ENCODE results near the gene ABHD18.
A peak's percentile ranks its signal among the peaks of the same experiment; 100 is the strongest.
"Not testable (repeated sequence)": the region's sequence is repeated elsewhere in the genome, so short reads cannot be mapped to it uniquely, and the experiment has no call there.

ABHD18 gene

DNA sequence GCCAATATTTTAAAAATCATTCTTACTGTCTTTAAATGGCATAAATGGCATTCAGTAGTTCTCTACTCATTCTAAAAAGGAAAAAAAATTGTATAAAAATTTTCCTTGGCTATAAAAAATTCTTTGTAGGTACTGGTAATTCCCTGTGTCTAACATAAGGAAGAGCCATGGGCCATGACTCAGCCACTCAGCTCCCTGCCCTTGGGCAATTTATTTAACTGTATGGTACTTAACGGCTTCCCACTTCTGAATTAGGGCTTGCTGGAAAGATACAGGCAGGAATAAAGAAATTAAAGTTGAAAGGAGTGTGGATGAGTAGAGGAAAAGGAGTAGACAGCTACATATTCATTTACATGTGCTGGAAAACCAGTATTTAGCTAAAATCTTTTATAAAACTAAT is 30.6 kb downstream of the ABHD18 start:
- DNase-seq = no peak

DNA sequence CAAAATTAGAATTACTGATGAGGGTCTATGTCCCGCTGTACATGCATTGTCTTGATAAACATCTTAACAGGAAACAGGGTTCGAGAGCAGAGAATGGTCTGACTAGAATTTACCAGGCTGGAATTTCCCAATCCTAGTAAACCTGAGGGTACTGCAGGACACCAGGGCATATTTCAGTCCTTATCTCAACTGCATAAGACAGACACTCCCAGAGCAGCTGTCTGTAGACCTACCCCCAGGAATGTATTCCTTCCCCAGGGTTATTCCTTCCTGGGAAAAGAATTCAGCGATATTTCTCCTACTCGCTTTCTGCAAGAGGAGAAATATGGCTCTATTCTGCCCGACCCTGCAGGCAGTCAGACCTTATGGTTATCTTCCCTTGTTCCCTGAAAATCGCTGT is 31.3 kb downstream of the ABHD18 start:
- not testable (repeated sequence) for DNase-seq

DNA sequence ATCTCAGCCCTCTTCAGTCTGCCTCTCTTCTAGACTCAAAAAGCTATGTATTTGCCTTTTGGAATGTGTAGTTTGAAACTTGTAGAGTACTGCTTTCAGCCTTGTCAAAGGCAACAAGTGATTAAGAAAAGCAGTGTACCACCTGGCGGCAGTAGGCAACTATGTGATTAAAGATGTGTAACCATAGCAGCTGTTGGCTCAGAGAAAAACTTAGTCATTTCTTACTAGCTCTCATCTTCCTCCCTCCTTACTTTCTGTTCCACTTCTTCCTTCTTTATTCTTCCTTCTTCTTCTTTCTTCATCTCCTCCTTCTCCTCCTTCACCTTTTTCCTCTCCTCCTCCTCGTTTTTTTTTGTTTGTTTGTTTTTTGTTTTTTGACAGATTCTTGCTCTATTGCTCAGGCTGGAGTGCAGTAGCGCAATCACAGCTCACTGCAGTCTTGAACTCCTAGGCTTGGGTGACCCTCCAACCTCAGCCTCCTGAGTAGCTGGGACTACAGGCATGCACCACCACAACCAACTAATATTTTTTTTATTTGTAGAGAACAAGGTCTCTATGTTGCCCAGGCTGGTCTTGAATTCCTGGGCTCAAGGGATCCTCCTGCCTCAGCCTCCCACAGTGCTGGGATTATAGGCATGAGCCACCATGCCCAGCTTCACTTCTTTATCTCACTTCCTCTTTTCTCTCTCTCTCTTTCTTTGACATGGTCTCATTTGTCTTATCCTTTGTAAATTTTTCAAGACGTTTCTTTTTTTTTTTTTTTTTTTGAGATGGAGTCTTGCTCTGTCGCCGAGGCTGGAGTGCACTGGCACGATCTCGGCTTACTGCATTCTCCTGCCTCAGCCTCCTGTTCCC is 32.6 kb downstream of the ABHD18 start:
- no peak for DNase-seq

DNA sequence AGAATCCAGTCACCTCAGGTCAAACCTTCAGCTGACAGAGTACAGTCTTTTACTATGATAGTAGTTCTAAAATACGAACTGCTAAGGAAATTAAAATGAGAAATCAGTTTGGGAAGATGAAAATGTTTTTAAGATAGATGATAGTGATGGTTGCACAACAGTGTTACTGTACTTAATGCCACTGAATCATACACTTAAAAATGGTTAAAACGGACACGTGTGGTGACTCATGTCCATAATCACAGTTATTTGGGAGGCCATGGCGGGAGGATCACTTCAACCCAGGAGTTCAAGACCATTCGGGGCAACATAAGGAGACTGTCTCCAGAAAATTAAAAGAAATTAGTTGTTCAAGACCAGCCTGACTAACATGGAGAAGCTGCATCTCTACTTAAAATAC is 41.4 kb downstream of the ABHD18 start:
- no peak for DNase-seq

DNA sequence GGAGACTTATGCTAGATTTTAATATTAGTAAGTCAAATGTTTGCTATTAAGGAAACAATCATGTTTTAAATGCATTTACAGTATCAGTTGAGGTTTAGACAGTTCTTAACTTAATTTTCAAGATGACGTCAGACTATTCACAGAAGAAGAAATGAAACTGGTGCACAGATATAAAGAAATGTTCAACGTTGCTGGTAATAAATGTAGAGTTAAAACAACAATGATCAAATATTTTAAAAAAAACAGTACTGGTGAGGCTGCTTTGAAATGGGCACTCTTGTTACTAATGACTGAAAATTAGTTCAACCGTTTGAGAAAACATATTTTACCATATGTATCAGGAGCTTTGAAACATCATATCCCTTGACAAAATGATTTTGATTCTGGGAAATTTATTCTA is 44.2 kb downstream of the ABHD18 start:
- no peak for DNase-seq

DNA sequence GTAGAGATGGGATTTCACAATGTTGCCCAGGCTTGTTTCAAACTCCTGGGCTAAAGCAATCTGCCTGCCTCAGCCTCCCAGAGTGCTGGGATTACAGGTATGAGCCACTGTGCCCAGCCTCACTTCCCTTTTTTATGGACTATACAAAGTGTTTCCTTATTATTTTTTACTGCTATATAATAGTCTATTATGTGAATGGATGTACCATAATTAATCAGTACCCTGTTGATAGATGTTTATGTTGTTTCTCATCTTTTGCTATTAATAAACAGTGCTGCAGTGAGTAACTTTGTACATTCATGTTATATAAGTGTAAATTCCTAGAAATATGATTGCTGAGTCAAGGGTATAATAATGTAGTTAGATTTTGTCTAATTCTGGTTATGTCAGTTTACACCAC is 60.1 kb downstream of the ABHD18 start:
- DNase-seq = no peak

DNA sequence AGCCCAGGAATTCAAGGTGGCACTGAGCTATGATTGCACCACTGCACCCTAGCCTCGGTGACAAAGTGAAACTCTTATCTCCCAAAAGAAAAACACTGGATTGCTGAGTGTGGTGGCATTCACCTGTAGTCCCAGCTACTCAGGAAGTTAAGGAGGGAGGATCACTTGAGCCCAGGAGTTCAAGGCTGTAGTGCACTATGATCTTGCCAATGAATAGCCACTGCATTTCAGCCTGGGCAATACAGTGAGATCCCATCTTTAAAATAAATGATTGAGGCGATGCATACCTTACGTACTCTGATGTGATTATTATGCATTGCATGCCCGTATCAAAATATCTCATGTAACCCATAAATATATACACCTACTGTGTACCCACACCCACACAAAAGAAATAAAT is 64.7 kb downstream of the ABHD18 start:
- no peak for DNase-seq

DNA sequence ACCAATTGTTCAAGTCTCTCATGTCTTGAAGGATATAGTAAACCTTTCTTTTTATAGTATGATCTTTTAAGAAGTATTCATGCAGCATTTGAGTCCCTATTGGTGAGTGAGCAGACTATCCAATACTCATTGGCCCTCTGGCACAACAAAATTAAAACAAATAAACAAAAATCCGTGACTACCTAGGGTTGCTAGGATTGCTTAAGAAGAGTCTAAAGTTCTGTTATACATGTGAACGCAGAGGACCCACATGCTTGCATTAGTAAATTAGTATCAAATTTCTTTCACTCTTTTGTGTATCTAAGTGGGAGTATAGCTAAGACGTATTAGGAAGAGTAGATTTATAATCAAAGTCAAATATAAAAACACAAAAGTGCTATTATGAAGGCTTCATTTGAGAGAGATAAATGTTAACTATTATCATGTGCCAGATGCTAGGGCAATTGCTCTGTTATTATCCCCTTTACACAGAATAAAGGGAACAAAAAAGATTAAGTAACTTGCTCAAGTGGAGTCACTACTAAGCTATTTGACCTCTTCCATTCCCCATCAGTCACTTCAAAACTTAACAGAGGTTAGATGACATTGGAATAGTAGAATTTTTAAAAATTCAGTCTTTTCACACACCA is 66.7 kb downstream of the ABHD18 start:
- no peak for DNase-seq

DNA sequence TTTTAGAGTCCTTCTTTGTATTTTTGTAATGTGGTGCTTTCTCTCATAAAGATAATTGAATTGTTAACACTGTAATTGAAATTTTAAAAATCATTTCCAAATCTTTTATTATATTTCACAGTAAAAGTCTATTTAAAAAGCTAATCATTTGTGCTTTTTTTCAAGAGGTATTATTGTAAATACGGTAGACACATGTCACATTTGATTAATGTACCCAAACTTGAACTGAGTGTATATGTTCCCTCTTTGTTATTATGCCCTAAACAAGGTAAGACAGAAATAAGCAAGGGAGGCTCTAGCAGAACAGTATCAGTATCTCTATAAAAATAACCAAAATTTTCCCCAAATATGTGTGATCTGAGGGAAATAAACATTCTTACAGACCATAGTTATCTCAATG is 74.4 kb downstream of the ABHD18 start:
- DNase-seq = no peak

DNA sequence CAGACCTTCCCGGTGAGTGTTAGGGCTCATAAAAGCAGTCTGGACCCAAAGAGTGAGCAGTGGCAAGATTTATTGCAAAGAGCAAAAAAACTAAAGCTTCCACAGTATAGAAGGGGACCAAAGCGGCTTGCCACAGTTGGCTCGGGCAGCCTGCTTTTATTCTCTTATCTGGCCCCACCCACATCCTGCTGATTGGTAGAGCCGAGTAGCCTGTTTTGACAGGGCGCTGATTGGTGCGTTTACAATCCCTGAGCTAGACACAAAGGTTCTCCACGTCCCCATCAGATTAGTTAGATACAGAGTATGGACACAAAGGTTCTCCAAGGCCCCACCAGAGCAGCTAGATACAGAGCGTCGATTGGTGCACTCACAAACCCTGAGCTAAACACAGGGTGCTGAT is 81.8 kb downstream of the ABHD18 start:
- not testable (repeated sequence) for DNase-seq

DNA sequence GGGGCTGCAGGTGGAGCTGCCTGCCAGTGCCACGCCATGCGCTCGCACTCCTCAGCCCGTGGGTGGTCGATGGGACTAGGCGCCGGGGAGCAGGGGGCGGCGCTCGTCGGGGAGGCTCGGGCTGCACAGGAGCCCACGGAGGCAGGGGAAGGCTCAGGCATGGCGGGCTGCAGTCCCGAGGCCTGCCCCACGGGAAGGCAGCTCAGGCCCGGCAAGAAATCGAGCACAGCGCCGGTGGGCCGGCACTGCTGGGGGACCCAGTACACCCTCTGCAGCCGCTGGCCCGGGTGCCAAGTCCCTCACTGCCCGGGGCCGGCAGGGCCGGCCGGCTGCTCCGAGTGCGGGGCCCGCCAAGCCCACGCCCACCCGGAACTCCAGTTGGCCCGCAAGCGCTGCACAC is 82.3 kb downstream of the ABHD18 start:
- DNase-seq = not testable (repeated sequence)

DNA sequence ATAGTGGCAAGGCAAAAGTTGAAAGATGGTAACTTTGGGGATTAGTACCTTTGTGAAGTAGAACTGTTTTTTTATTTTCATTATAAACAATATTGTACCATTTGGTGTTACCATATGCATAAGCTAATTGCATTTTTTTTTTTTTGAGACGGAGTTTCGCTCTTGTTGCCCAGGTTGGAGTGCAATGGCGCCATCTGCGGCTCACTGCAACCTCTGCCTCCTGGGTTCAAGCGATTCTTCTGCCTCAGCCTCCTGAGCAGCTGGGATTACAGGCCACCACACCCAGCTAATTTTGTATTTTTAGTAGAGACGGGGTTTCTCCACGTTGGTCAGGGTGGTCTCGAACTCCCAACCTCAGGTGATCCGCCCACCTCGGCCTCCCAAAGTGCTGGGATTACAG is 86.0 kb downstream of the ABHD18 start:
- peak in 1 of 2 experiments; percentile 38 for DNase-seq

DNA sequence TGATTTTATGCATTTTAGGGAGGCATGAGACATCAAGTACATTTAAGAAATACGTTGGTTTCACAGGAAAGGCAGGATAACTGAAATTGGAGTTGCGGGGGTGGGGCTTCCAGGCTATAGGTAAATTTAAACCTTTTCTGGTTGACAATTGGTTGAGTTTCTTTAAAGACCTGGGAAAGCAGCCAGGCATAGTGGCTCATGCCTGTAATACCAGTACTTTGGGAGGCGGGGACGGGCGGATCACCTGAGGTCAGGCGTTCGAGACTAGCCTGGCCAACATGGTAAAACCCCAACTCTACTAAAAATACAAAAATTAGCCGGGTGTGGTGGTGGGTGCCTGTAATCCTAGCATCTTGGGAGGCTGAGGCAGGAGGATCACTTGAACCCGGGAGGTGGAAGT is 89.7 kb downstream of the ABHD18 start:
- DNase-seq = not testable (repeated sequence)

DNA sequence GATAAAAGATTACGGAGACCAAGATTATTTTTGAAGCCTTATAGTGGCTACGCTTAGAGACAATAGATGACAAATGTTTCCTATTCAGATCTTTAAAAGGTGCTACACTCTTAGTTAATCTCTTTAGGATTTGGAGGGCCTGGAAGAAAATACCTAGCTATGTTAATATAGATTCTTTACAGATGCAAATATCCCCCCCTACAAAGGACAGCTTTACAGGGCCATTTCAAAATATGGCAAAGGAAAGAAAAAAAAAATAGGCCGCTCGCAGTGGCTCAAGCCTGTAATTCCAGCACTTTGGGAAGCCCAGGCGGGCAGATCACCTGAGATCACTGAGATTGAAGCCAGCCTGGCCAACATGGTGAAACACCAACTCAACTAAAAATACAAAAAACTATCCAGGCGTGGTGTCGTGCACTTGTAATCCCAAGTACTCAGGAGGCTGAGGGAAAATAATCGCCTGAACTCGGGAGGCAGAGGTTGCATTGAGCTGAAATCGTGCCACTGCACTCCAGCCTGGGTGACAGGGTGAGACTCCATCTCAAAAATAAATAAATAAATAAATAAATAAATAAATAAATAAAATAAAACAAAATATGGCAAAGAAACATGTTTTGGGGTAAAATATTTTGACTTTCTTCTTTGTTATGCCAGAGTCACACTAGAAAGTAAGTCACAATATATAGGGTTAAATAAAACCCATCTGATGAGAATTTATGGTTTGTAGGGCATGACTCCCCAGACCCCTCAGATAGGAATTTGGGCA is 90.4 kb downstream of the ABHD18 start:
- not testable (repeated sequence) for DNase-seq

DNA sequence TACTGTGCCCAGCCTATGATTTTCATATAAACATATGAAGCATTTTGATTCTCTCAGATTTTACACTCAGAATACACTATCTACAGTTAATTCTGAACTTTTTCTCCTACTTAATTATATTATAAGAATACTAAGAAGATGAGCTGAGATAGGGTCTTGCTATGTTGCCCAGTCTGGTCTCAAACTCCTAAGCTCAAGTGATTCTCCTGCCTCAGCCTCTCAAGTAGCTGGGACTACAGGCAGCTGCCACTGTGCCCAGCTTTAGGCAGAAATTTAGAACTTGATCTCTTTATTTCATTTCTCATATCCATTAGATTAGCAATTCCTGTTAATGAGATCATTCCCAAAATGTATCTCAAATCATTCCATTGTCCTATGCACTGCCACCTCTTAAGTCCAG is 91.2 kb downstream of the ABHD18 start:
- no peak for DNase-seq

DNA sequence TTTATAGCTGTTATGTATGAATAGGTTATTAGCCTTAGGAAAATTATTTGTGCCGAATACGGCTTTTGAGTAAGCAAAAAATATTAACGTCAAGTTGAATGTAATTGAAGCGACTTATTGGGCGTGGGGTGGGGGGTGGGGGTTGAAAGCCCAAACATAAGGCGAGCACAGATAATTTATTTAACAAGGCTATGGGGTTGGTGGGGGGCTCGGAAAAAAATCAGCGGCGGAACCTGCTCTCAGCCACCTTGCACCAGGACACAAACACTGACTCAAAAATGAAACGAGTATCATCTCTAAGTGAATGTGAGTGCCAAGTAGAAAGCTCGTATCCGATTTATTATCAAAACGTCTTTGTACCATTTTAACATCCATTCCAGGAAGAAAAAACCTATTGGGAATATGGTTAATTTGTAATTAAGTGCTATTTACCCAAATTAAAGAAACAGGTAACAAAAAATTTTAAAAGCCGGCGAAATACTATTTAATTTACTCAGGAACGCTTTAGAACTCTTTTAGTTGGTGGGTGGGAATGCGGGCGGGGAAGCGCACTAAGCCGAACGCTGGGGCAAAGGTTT is 95.0 kb downstream of the ABHD18 start:
- DNase-seq = peak; percentile 35 to 39

DNA sequence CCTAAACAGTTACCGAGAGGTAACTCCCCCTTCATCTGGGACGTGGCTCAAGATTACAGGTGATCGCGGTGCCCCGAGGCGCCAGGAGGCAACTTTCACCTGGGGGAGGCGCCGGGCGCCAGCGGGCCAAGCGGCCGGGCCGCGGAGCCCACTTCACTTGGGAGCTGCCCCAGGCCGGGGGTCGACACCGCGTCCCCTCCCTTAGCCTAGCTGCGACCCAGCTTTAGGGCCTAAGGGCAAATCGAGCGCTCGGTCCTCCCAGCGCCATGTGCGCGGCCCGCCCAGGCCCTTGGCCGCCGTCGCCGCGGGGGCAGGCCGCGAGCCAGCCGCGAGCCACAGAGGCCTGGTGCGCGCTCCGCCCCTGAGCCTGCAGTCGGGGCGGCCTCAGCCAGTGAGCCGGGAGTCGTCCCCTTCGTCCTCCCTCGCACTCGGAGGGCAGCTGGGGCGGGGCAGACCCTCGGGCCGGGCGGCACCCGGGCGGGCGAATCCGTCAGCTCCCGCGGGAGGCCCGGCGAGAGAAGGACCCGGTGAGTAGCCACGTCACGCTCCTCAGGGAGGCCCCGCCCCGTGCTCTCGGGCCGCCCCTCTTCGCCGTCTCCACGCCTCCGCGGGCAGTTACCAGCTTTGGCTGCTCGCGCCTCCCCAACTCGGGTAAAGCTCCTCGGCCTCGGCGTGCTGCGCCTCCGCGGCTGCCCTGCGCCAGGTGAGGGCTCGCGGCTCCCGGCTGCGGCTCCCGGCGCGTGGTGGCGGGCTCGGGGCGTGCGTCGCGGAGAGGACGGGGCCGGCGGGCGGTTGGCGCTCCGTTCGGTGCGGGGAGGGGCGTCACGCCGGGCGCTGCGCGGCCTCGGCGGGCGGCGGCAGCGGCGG is 95.7 kb downstream of the ABHD18 start, which contains the start of gene LARP1B:
LARP1B (plus strand) TSS at position 614 of the 867 bp plus-strand sequence. CDS start 13,640 bp downstream, outside the sequence.
- peak; percentile 86 to 98 for DNase-seq

DNA sequence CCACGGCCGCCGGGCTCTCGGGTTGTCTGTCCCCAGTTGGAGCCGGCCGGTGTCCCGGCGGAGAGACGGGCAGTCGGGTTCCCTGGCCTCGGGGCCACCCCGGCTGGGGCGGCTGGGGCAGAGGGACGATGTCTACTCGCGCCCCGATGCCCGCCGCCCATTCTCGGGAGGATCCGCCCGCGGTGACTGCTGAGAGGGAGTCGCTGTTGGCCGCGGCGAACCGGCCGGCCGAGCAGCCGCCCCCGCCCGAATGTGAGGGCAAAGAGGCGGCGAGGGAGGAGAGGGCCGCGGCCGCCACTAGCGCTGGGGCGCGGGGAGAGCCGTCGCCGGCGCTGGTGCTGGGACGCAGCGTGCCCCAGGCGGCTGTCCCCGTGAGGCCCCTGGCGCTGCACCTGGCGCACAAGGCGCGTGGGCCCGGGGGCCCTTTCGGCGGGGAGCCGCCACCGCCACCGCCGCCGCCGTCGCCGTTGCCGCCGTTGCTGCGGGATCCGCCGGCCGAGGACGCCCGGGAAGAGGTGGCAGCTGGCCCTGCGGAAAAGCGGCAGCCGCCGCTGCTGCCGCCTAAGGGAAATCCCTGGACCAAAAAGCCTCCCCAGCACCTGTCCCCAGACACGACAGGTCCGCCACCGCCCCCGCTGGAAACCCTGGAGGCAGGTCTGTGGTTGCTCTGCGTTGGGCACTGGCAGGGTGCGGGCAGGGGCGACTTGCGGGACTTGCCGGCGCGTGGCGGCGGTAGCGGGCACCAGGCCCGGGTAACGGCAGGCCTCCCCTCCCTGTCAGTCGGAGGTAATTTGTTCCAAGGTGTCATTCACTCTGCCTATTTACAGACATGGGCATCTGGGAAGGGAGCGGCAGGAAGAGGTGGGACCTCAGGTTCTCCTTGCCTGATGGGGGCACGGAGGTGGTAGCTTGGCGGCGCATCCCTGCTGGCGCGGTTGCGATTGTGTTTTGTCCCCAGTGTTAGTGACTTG is 96.6 kb downstream of the ABHD18 start:
- DNase-seq = peak; percentile 83 to 85

DNA sequence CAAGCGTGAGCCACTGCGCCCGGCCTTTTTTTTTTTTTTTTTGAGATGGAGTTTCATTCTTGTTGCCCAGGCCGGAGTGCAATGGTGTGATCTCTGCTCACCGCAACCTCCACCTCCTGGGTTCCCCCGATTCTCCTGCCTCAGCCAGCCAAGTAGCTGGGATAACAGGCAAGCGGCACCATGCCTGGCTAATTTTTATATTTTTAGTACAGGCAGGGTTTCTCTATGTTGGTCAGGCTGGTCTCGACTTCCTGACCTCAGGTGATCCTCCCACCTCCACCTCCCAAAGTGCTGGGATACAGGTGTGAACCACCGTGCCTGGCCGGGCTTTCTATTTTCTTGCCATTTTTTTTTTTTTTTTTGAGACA is 101.2 kb downstream of the ABHD18 start:
- DNase-seq = not testable (repeated sequence)

DNA sequence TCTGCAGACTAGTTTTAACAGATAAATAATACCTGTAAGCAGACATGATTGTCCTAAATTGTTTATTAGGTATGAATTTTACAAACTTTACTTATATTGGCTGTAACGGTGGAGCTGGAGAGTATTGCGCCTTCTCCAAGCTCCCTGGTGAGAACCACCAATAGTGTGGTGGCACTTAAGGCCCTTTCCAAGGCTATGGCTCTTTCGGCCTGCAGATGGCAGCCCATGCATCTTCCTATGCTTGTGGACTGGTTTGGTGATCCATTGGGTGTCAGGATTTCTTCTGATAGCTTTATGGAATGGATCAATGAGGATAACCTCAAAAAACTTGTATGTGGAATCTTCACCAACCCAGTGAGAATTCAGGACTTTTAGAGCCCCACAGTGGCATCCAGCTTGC is 103.7 kb downstream of the ABHD18 start:
- DNase-seq = peak in 1 of 2 experiments; percentile 12

DNA sequence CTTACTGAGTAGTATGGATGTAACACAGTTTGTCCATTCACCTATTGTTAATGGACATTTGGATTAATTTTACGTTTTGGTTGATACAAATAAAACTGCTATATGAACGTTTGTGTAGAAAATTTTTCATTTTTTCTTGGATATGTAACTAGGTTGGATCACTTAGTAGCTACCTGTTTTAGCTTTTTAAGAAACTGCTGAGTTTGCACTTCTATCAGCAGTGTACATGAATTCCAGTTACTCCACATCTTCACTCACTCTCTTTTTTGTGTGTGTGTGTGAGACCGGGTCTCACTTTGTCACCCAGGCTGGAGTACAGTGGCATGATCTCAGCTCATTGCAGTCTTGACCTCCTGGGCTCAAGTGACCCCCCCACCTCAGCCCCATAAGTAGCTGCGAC is 111.3 kb downstream of the ABHD18 start:
- no peak for DNase-seq
